Stimulated activated naive B cell treated with anti-CD40 and anti-IgM and Interleukin-4, amounts not matched to agents 10 μg/mL and 1 μg/mL and 100 μg/mL, for 72 hours (primary cell): ENCODE measurements around the gene ABCA7.
A peak's percentile ranks its signal among the peaks of the same experiment; 100 is the strongest.

Source experiments
- ATAC-seq, 2 donors: fragments of 150-1000 bp; cut with Tn5 transposase; replicated peaks; 2 replicates each; pipeline ENCODE4 v1.10.0; 2021; ENCODE audit warnings: moderate library complexity in 1 of 2
- DNase-seq: peaks from one replicate; pipeline ENCODE4 v3.0.0; 2021
- H3K27ac Mint-ChIP-seq: one replicate; pipeline ENCODE4 v1.8.0; 2022; ENCODE audit warnings: mild to moderate bottlenecking, mixed read lengths
- H3K27me3 Mint-ChIP-seq, 2 donors: one replicate each; pipeline ENCODE4 v1.8.0; 2022; ENCODE audit warnings: mixed read lengths in 2 of 2
- H3K36me3 Mint-ChIP-seq, 2 donors: one replicate each; pipeline ENCODE4 v1.8.0; 2022; ENCODE audit warnings: mixed read lengths in 2 of 2, mild to moderate bottlenecking in 1 of 2
- H3K4me1 Mint-ChIP-seq, 2 donors: one replicate each; pipeline ENCODE4 v1.8.0; 2022; ENCODE audit warnings: mixed read lengths in 2 of 2, mild to moderate bottlenecking in 1 of 2
- H3K4me3 Mint-ChIP-seq, 2 donors: one replicate each; pipeline ENCODE4 v1.8.0; 2022; ENCODE audit warnings: mild to moderate bottlenecking in 2 of 2, mixed read lengths in 2 of 2, moderate library complexity in 1 of 2
- H3K9me3 Mint-ChIP-seq, 2 donors: one replicate each; pipeline ENCODE4 v1.8.0; 2022; ENCODE audit warnings: mixed read lengths in 2 of 2, mild to moderate bottlenecking in 1 of 2

Gene ABCA7

DNA sequence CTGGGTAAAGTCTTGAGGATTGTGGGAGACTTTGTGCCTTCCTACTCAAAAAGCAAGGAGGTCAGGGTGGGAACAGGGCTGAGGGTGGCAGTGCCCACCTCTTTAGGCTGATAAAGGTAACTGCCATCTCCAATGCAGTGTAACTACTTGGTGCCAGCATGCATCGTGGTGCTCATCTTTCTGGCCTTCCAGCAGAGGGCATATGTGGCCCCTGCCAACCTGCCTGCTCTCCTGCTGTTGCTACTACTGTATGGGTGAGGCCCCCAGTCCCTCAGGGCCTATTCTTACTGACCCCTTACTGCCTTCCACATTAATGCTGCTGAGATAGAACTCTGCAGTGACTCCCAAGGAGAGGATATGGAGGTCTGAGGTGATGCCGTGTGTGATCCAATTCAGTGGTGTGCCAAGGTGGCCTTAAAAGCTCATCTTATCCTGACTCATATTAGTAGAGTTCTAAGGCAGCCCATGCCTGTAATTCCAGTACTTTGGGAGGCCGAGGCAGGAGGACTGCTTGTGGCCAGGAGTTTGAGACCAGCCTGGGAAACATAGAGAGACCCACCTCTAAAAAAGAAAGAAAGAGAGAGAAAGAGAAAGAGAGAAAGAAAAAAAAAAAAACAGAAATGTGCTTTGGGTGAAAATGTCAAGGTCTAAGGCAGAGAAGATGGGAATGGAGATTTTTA, 17.4 kb downstream of the ABCA7 start:
- H3K4me3 Mint-ChIP-seq, result no peak overlapping the region
- DNase-seq, result no peak
- H3K9me3 Mint-ChIP-seq, result peaks cover 13 to 21% of the 10 kb centered on the region in 2 donors
- H3K4me1 Mint-ChIP-seq, result peaks cover 6 to 15% of the 10 kb centered on the region in 2 donors
- no peaks in the 10 kb centered on the region for H3K27me3 Mint-ChIP-seq
- H3K27ac Mint-ChIP-seq, result peak overlapping the region; percentile 52
- peak; percentile 33 to 48 for ATAC-seq
- H3K36me3 Mint-ChIP-seq, result peaks cover 75 to 78% of the 10 kb centered on the region in 2 donors

DNA sequence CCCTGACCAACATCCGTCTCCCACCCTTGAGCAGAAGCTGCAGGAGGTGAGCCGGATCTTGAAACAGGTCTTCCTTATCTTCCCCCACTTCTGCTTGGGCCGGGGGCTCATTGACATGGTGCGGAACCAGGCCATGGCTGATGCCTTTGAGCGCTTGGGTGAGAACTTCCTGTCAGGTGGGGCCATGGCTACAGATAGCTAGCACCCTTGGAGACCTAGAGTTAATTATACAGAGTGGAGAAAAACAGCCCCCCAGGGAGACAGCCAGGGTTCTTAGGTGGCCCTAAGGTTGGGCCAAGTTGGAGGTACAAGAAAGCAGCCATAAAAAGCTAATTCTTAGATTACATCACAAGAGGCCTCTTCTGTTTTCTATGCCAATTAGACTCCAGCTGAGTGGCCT, 18.2 kb downstream of the ABCA7 start:
- peak overlapping the region; percentile 42 for H3K27ac Mint-ChIP-seq
- peaks cover 4 to 11% of the 10 kb centered on the region in 2 donors for H3K4me1 Mint-ChIP-seq
- no peaks in the 10 kb centered on the region for H3K27me3 Mint-ChIP-seq
- peak overlapping the region in 1 of 2 donors; percentile 15 for H3K4me3 Mint-ChIP-seq
- ATAC-seq (no peak), DNase-seq (no peak)
- H3K36me3 Mint-ChIP-seq, result peaks cover 76 to 77% of the 10 kb centered on the region in 2 donors
- H3K9me3 Mint-ChIP-seq, result peaks cover 13 to 23% of the 10 kb centered on the region in 2 donors

DNA sequence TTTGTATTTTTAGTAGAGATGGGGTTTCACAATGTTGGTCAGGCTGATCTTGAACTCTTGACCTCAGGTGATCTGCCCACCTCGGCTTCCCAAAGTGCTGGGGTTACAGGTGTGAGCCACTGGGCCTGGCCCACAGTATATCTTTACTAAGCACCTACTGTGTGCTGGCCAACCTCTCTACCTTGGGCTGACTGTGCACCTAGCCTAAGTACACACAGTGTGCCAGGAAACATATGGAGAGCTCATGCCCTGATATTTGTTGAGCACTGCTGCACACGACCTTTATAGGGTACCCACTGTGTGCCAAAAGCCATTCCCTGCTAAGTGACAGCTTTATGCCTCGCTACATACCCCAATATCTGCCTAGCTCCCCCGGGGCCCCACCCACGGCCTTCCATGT, 20.8 kb downstream of the ABCA7 start:
- H3K4me3 Mint-ChIP-seq, result no peak overlapping the region
- ATAC-seq (no peak), DNase-seq (no peak)
- H3K4me1 Mint-ChIP-seq, result peaks cover 24 to 32% of the 10 kb centered on the region in 2 donors
- no peak overlapping the region for H3K27ac Mint-ChIP-seq
- peaks cover 64% of the 10 kb centered on the region in 2 donors for H3K36me3 Mint-ChIP-seq
- no peaks in the 10 kb centered on the region for H3K27me3 Mint-ChIP-seq
- peaks cover 13 to 26% of the 10 kb centered on the region in 2 donors for H3K9me3 Mint-ChIP-seq

DNA sequence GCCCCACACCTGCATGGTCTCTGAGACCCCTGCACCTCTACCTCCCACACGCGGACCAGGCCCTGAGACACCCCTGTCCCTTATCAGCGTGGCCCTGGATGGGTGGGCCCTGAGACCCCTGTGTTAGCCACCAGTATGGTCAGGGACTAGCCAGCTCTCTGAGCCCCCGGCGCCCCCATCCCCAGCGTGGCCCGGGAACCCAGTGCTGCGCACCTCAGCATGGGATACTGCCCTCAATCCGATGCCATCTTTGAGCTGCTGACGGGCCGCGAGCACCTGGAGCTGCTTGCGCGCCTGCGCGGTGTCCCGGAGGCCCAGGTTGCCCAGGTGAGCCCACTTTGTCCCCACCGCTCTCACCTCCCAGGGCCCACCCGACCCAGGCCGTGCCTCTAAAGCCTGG, 22.1 kb downstream of the ABCA7 start:
- no peak for DNase-seq
- H3K27me3 Mint-ChIP-seq, result no peaks in the 10 kb centered on the region
- H3K27ac Mint-ChIP-seq, result no peak overlapping the region
- H3K4me1 Mint-ChIP-seq, result peaks cover 23 to 33% of the 10 kb centered on the region in 2 donors
- ATAC-seq, result no peak
- peaks cover 51% of the 10 kb centered on the region in 2 donors for H3K36me3 Mint-ChIP-seq
- H3K9me3 Mint-ChIP-seq, result peaks cover 5 to 17% of the 10 kb centered on the region in 2 donors
- H3K4me3 Mint-ChIP-seq, result no peak overlapping the region

DNA sequence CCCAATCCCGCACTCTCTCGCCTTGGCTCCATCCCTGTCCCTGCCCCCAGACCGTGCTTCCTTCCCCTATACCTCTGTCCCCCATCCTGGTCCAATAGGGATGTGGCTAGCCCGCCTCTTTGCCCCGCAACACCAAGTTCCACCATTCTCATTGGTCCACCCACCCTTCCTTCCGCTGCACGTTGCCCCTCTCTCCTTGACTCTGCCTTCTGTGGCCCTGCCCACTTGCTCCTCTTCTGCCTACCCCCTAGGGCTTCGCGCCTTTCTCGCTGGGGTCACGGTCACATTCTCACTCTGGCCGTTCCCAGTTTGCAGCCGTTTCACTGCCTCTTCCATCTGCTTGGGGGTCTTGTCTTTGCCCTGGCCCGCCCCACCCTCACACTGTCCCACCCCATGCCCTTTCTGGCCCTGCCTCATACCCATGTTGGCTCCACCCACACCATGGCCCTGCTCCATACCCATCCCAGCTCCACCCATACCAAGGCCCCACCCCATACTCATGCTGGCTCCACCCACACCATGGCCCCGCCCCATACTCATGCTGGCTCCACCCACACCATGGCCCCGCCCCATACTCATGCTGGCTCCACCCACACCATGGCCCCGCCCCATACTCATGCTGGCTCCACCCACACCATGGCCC, 22.6 kb downstream of the ABCA7 start:
- Mint-ChIP-seq H3K27me3 (no peaks in the 10 kb centered on the region), H3K4me1 (peaks cover 23 to 33% of the 10 kb centered on the region in 2 donors), H3K36me3 (peaks cover 46% of the 10 kb centered on the region in 2 donors), H3K27ac (peak overlapping the region; percentile 7), H3K4me3 (no peak overlapping the region), H3K9me3 (peaks cover 1 to 14% of the 10 kb centered on the region in 2 donors)
- ATAC-seq (no peak), DNase-seq (no peak)

DNA sequence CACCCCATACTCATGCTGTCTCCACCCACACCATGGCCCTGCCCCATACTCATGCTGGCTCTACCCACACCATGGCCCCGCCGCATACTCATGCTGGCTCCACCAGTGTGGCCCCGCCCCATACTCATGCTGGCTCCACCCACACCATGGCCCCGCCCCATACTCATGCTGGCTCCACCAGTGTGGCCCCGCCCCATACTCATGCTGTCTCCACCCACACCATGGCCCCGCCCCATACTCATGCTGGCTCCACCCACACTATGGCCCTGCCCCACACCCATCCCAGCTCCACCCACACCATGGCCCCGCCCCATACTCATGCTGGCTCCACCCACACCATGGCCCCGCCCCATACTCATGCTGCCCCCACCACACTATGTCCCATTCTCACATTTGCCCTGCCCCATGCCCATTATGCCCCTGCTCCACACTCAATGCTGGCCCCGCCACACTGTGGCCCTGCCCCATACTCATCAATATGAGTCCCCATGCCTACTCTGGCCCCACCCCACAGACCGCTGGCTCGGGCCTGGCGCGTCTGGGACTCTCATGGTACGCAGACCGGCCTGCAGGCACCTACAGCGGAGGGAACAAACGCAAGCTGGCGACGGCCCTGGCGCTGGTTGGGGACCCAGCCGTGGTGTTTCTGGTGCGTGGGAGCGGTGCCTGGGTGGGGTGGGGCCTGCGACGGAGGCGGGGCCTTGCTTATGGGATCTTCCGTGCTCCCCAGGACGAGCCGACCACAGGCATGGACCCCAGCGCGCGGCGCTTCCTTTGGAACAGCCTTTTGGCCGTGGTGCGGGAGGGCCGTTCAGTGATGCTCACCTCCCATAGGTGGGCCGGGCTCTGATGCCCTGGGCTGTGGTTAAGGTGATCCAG, 23.4 kb downstream of the ABCA7 start:
- DNase-seq (no peak), ATAC-seq (no peak)
- peaks cover 39% of the 10 kb centered on the region in 2 donors for H3K36me3 Mint-ChIP-seq
- peaks cover 23 to 34% of the 10 kb centered on the region in 2 donors for H3K4me1 Mint-ChIP-seq
- H3K4me3 Mint-ChIP-seq, result no peak overlapping the region
- peak overlapping the region; percentile 65 for H3K27ac Mint-ChIP-seq
- no peaks in the 10 kb centered on the region for H3K27me3 Mint-ChIP-seq
- peaks cover 0 to 9% of the 10 kb centered on the region in 2 donors for H3K9me3 Mint-ChIP-seq

DNA sequence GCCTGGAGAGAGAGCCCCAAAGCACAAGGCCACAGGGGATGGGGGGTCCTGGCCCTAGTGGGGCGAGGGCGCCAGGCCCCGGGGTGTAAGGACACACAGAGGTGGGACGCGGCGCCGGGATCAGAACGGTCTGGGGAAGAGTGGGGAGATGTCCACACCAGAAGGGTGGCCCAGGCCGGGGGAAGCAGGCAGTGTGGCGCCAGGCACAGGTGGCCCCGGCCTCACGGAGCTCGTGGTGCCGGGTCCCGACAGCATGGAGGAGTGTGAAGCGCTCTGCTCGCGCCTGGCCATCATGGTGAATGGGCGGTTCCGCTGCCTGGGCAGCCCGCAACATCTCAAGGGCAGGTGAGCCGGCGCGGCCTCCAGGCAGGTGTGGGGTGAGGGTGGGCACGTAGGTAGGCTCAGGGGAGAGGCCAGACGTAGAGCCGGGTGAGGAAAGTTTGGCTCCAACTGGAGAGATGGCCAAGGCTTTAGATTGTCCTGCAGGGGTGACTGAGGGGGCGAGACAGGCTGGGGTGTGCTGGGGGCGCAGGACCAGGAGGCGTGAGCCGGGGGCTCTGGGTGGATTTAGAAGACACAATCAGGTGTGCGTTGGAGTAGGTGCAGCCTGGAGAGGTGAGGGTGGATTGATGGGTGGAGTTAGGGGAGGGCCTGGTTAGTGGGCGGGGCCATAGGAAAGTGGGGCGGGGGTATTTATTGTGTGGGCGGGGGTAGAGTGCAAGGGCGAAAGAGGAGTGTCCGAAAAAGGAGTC, 24.2 kb downstream of the ABCA7 start:
- ATAC-seq, result no peak
- peaks cover 30 to 42% of the 10 kb centered on the region in 2 donors for H3K4me1 Mint-ChIP-seq
- DNase-seq, result no peak
- H3K9me3 Mint-ChIP-seq, result peaks cover 0 to 6% of the 10 kb centered on the region in 2 donors
- peak overlapping the region in 1 of 2 donors; percentile 44 for H3K4me3 Mint-ChIP-seq
- H3K27me3 Mint-ChIP-seq, result no peaks in the 10 kb centered on the region
- peak overlapping the region; percentile 77 for H3K27ac Mint-ChIP-seq
- H3K36me3 Mint-ChIP-seq, result peaks cover 40 to 42% of the 10 kb centered on the region in 2 donors

DNA sequence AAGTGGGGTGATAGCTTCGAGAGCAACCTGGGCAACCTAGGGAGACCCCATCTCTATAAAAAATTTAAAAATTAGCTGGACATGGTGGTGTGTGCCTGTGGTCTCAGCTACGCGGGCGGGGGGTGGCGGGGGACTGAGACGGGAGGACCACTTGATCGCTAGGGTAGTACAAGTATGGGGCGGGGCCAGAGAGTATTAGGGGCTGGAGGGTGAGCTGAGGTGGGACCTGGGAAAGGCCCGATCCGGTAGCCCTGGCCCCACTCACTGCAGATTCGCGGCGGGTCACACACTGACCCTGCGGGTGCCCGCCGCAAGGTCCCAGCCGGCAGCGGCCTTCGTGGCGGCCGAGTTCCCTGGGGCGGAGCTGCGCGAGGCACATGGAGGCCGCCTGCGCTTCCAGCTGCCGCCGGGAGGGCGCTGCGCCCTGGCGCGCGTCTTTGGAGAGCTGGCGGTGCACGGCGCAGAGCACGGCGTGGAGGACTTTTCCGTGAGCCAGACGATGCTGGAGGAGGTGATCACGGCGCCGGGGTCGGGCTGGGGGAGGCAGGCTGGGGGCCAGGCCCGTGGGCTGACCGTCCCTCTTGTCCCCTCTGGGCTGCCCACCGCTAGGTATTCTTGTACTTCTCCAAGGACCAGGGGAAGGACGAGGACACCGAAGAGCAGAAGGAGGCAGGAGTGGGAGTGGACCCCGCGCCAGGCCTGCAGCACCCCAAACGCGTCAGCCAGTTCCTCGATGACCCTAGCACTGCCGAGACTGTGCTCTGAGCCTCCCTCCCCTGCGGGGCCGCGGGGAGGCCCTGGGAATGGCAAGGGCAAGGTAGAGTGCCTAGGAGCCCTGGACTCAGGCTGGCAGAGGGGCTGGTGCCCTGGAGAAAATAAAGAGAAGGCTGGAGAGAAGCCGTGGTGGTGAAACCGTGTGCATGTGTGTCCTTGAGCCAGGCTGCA, 25.0 kb downstream of the ABCA7 start:
- Mint-ChIP-seq H3K36me3 (peaks cover 37 to 39% of the 10 kb centered on the region in 2 donors), H3K9me3 (peaks cover 0 to 6% of the 10 kb centered on the region in 2 donors), H3K27ac (peak overlapping the region; percentile 34), H3K27me3 (no peaks in the 10 kb centered on the region), H3K4me3 (peak overlapping the region; percentile 43 to 91), H3K4me1 (peaks cover 33 to 50% of the 10 kb centered on the region in 2 donors)
- DNase-seq, result no peak
- ATAC-seq, result peak; percentile 45 to 49

DNA sequence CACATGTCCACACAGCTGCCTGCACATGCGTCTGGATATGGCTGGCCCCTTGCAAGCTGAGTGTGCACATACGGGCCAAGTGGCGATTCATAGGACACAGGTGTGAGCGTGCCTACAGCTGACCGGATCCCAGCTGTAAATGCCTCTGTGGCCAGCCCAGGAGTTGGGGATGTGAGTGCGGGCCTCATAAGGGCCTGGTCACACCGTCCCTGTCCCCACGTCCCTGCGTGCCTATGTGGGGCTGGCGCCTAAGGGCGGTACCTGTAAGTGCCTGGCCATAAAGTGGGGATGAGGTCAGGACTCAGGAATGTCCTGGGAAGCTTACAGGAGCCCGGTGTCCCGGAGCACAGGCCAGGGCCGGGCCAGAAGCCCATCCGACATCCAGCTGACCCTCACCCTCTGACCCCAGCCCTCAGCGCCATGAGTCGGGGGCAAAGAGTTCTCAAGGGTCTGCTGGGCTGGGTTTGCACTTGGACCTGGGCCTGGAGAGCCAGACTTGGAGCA, 25.8 kb downstream of the ABCA7 start:
- no peaks in the 10 kb centered on the region for H3K27me3 Mint-ChIP-seq
- H3K27ac Mint-ChIP-seq, result peak overlapping the region; percentile 75
- DNase-seq, result no peak
- H3K4me3 Mint-ChIP-seq, result peak overlapping the region; percentile 64 to 91
- H3K9me3 Mint-ChIP-seq, result peaks cover 0 to 6% of the 10 kb centered on the region in 2 donors
- ATAC-seq, result no peak
- H3K4me1 Mint-ChIP-seq, result peaks cover 33 to 50% of the 10 kb centered on the region in 2 donors
- peaks cover 31 to 36% of the 10 kb centered on the region in 2 donors for H3K36me3 Mint-ChIP-seq

DNA sequence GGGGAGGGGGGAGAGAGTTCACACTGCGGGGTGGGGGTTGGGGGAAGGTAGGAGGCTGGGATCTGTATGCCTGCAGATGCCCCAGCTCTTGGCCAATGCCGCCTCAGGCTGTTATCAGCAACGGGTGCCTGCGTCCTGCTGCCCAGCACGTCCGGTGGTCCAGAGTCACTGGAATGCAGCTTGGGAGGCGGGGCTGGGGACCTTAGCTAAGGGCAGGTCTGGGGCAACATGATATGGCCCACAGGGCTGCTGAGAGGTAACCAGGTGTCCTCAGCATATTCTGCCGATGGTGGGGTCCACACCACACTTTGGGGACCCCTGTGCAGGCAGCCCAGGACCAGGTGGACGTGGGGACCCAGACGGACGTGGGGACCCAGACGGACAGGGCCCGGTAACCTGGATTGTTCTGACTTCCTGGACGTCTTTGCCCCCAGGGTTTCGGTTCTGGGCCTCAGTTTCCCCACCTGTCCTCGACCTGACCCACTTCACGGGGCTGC, 26.4 kb downstream of the ABCA7 start:
- Mint-ChIP-seq H3K4me1 (peaks cover 33 to 50% of the 10 kb centered on the region in 2 donors), H3K27ac (peak overlapping the region; percentile 83), H3K27me3 (no peaks in the 10 kb centered on the region), H3K9me3 (peaks cover 0 to 6% of the 10 kb centered on the region in 2 donors), H3K36me3 (peaks cover 29 to 36% of the 10 kb centered on the region in 2 donors), H3K4me3 (peak overlapping the region; percentile 91)
- ATAC-seq, result no peak
- no peak for DNase-seq

DNA sequence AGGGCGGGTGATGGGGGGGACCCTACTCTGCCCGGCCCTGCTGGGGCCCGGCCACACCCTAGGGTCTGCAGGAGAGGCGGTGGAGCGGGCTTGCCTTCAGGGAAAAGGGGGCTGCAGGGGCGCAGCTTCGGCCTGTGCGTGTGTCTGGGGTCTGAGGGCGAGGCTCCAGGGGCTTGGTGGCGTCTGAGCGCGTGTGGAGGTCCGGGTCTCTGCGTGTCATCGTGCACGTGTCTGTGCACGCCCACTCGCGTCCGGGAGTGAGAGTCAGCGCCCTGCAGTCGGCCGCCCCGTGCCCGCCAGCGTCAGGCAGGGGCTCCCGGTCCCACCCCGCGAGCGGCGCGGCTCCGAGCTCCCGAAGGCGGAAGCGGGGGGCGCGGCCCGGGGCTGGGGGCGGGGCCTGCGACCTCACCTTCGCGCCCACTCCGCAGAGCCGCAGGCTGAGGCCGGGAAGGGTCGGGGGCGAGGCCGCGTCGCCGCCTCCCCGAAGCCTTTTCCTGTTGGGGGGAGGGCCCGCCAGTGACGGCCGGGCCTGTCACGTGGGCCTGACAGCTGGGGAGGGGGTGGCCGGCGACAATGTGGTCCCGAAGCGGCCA, 26.9 kb downstream of the ABCA7 start, which contains the start of gene ARHGAP45:
Gene ARHGAP45, plus strand, starts transcription at position 420 of the 593 bp plus-strand sequence. CDS start 239 bp downstream, outside the sequence.
- H3K36me3 Mint-ChIP-seq, result peaks cover 28 to 35% of the 10 kb centered on the region in 2 donors
- H3K4me3 Mint-ChIP-seq, result peak within 1 kb of the TSS; percentile 91
- peak; percentile 56 to 64 for ATAC-seq
- peaks cover 0 to 6% of the 10 kb centered on the region in 2 donors for H3K9me3 Mint-ChIP-seq
- DNase-seq, result peak; percentile 75
- peak within 1 kb of the TSS; percentile 97 for H3K27ac Mint-ChIP-seq
- H3K27me3 Mint-ChIP-seq, result no peaks in the 10 kb centered on the region
- H3K4me1 Mint-ChIP-seq, result peaks cover 36 to 52% of the 10 kb centered on the region in 2 donors

DNA sequence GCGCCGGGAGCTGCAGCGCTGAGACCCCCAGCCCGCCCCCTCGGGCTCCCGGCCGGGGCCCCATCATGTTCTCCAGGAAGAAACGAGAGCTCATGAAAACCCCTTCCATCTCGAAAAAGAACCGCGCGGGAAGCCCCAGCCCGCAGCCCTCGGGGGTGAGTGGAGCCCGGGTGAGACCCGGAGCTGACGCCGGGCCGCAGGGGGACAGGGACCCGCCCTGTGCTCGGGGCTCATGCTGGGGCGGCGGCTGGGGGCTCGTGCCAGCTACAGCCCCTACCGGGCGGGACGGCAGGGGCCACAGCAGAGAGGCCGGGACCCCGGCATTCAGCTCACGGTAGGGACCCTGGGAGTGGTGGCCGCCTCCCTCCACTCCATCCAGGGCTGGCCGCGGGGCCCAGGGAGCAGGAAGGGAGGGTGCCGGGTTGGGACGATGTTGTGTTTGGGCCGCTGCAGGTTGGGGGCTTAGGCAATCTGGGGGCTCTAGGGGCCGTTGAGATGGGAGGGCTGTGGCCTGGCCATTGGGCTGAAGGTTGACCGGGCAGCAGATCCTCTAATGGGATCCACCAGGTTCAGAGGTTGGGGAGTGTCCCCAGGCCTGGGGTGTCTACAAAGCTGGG, 27.5 kb downstream of the ABCA7 start:
- no peaks in the 10 kb centered on the region for H3K27me3 Mint-ChIP-seq
- peak overlapping the region; percentile 97 for H3K27ac Mint-ChIP-seq
- H3K36me3 Mint-ChIP-seq, result peaks cover 27 to 38% of the 10 kb centered on the region in 2 donors
- peaks cover 0 to 4% of the 10 kb centered on the region in 2 donors for H3K9me3 Mint-ChIP-seq
- peak overlapping the region; percentile 91 for H3K4me3 Mint-ChIP-seq
- DNase-seq (no peak), ATAC-seq (peak; percentile 49 to 57)
- peaks cover 38 to 54% of the 10 kb centered on the region in 2 donors for H3K4me1 Mint-ChIP-seq
